Stomach smooth muscle (tissue), 2 donors: ENCODE measurements around the gene SLC16A10.

ENCODE experiments used
- H3K27ac ChIP-seq: one replicate; pipeline ENCODE4 v1.7.0; 2013; ENCODE audit warnings: mild to moderate bottlenecking, low read length, inconsistent platforms
- H3K27me3 ChIP-seq, 2 donors: one replicate each; pipeline ENCODE4 v1.7.0; 2013; ENCODE audit warnings: low read length in 2 of 2; ENCODE audit not compliant: insufficient read depth in 2 of 2, control insufficient read depth in 1 of 2
- H3K36me3 ChIP-seq, 2 donors: one replicate each; pipeline ENCODE4 v1.7.0; 2013; ENCODE audit warnings: low read length in 2 of 2; ENCODE audit not compliant: control insufficient read depth in 2 of 2, insufficient read depth in 2 of 2
- H3K4me1 ChIP-seq: one replicate; pipeline ENCODE4 v1.7.0; 2013; ENCODE audit warnings: low read length; ENCODE audit not compliant: control insufficient read depth, insufficient read depth
- H3K4me3 ChIP-seq, 2 donors: one replicate each; pipeline ENCODE4 v1.7.0; 2013; ENCODE audit warnings: low read length in 2 of 2
- H3K9ac ChIP-seq, 2 donors: one replicate each; pipeline ENCODE4 v1.7.0; 2013; ENCODE audit warnings: low read length in 2 of 2, mild to moderate bottlenecking in 1 of 2
- H3K9me3 ChIP-seq, 2 donors: one replicate each; pipeline ENCODE4 v1.7.0; 2013; ENCODE audit warnings: low read length in 2 of 2; ENCODE audit not compliant: control insufficient read depth in 2 of 2
- donor health status: healthy.
- donor health status: Pancreatic carcinoma.

SLC16A10 gene

DNA sequence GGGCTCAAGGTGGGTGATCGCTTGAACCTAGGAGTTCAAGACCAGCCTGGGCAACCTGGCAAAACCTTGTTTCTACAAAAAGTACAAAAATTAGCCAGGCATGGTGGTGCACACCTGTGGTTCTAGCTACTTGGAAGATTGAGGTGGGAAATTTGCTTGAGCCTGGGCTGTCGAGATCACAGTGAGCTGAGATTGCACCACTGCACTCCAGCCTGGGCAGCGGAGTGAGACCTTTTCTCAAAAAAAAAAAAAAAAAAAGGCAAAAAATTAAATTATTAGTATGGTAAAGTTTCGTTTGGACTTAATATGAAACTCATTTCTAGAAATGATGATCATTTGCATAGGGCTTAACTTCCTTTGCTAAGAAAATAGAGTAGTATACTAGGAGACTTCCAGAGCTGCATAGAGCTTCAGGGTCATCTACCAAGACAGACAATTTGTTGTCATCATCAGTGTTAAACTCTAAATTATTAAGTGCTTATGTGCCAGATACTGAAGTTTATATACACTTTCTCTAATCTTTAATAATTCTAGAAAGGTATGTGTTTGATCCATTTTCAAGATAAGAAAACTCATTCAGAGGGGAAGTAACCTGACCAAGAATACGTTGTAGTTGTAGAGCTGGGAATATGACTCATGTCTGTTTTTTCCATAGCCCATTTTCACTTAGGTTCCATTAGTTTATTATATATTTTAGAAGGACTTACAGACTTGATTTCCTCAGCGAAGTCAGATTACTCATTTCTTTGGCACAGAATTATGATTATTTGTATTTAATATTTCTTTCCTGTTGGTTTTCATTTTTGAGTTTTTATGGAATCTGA lies 84.5 kb downstream of the SLC16A10 start:
- Histone ChIP-seq H3K4me3 (no peak overlapping the region), H3K4me1 (no peaks in the 10 kb centered on the region), H3K27ac (no peak overlapping the region), H3K9ac (no peak overlapping the region), H3K9me3 (no peaks in the 10 kb centered on the region), H3K27me3 (no peaks in the 10 kb centered on the region), H3K36me3 (no peaks in the 10 kb centered on the region)

DNA sequence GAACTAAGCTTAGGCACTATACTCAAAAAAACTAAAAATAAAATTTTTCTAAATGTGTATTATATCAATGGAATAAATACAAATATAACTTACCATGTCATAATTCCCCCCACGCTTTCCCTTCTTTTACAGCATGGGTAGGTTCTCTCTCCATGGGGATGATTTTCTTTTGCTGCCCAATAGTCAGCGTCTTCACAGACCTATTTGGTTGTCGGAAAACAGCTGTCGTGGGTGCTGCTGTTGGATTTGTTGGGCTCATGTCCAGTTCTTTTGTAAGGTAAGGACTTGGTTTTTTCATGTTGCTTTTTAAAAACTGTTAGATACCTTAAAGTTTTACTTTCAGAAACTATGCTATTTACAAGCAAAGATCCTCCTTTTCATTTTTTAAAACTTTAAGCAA lies 85.3 kb downstream of the SLC16A10 start:
- Histone ChIP-seq H3K9me3 (no peaks in the 10 kb centered on the region), H3K9ac (no peak overlapping the region), H3K27ac (no peak overlapping the region), H3K4me1 (no peaks in the 10 kb centered on the region), H3K36me3 (no peaks in the 10 kb centered on the region), H3K27me3 (no peaks in the 10 kb centered on the region), H3K4me3 (no peak overlapping the region)

DNA sequence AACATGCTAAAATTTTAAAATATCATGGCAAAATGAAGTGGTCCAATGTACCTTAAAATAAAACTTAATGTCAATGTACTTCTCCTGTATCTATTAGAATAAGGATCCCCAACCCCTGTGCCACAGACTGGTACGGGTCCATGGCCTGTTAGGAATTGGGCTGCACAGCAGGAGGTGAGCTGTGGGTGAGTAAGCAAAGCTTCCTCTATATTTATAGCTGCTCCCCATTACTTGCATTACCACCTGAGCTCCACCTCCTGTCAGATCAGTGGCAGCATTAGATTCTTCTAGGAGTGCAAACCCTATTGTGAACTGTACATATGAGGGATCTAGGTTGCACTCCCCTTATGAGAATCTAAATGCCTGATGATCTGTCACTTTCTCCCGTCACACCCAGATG lies 86.0 kb downstream of the SLC16A10 start:
- H3K27ac ChIP-seq = no peak overlapping the region
- no peaks in the 10 kb centered on the region for H3K27me3 ChIP-seq

DNA sequence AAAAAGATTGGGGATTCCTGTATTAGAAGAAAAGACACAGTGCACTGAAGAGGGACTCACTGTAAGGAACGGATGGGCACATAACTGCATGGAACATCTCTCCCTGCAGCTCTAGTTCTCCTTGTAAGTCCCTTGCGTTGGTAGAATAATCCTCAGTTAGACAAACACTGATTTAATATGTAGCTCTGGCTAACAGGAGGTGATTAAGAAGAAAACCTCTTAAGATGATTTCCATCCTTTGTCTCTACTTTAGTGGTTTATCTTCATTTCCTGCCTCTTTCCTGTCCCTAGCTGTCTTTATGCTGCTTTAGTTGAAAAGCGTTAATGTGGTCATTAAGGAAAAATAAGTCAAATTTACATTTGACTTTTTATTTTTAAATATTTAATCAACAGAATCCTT lies 86.6 kb downstream of the SLC16A10 start:
- no peaks in the 10 kb centered on the region for H3K9me3 ChIP-seq
- no peaks in the 10 kb centered on the region for H3K4me1 ChIP-seq
- H3K36me3 ChIP-seq = no peaks in the 10 kb centered on the region
- no peak overlapping the region for H3K27ac ChIP-seq
- H3K4me3 ChIP-seq = no peak overlapping the region
- H3K9ac ChIP-seq = no peak overlapping the region
- H3K27me3 ChIP-seq = no peaks in the 10 kb centered on the region

More for the DNA sequence above, 86.0 kb downstream of the SLC16A10 start:
- Histone ChIP-seq H3K4me1 (no peaks in the 10 kb centered on the region), H3K9ac (no peak overlapping the region), H3K36me3 (no peaks in the 10 kb centered on the region), H3K9me3 (no peaks in the 10 kb centered on the region), H3K4me3 (no peak overlapping the region)

DNA sequence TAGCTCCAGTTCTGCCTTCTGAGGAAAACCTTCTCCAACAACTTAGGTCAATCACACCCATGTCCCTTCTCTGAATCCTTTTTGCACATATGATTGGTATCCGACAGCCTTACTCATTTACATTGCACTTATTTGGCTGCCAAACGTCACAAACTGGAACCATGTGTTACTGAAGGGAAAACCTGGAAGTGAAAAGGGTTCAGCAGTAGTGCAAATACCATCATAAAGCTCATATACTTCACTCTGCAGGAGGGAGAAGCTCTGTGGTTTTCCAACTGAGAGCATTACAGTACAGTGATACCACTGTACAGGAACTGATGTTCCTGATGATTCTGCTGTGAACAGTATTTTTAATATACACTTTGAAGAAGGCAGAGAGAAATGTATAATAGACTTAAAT lies 87.8 kb downstream of the SLC16A10 start:
- Histone ChIP-seq H3K9me3 (no peaks in the 10 kb centered on the region), H3K4me1 (no peaks in the 10 kb centered on the region), H3K27ac (no peak overlapping the region), H3K9ac (no peak overlapping the region), H3K27me3 (no peaks in the 10 kb centered on the region), H3K4me3 (no peak overlapping the region), H3K36me3 (no peaks in the 10 kb centered on the region)

DNA sequence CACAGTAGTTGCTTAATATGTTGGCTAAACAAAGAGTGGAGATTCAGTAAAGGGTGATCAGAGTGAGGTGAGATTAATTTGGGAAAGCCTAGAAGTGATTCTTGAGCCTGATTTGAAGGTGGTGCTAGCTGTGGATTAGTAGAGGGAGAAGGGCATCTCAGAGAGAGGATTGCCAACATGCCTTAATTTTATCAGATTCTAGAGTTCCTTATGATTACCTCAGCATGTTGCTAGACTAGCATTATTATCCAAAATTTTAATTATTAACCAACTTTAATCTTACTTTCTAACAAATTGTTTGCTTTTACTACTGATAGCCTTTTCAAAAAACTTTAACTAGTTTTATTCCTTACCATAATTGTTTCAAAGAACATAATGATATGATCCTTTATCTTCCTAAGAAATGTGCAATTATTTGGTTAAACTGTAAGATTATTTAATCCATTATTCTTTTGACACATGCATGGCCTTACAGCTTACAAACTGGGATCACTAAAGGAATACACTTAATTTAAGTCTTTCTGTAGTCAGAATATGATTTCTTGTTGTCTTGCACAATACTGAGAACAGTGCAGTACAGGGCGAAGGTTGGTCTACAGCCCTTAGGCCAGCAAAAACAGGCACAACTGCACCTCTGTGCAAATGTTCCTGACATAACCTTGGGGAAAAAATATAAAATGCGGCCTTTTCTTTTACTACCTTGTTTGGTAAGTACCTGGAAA lies 88.9 kb downstream of the SLC16A10 start:
- no peaks in the 10 kb centered on the region for H3K4me1 ChIP-seq
- no peaks in the 10 kb centered on the region for H3K27me3 ChIP-seq
- H3K36me3 ChIP-seq = no peaks in the 10 kb centered on the region
- H3K9me3 ChIP-seq = no peaks in the 10 kb centered on the region
- no peak overlapping the region for H3K27ac ChIP-seq
- no peak overlapping the region for H3K9ac ChIP-seq
- no peak overlapping the region for H3K4me3 ChIP-seq

DNA sequence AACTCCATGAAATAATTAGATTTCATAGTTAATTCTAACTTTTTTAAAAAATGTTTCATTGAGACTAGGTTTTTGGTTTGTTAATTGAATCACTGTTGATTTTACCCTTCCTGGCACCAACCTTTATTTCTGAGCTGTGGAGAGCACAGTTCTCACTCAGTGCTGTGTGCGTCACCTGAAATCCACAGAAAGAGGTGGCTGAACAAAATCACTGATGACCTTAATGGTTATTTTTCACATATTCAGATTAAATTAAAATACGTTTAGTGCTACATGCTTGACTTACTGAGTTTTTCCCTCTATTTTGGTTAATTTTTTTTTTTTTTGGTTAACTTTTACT lies 89.4 kb downstream of the SLC16A10 start:
- H3K4me3 ChIP-seq = no peak overlapping the region
- no peaks in the 10 kb centered on the region for H3K9me3 ChIP-seq
- H3K36me3 ChIP-seq = no peaks in the 10 kb centered on the region
- no peaks in the 10 kb centered on the region for H3K4me1 ChIP-seq
- no peak overlapping the region for H3K27ac ChIP-seq
- H3K27me3 ChIP-seq = no peaks in the 10 kb centered on the region
- H3K9ac ChIP-seq = no peak overlapping the region

DNA sequence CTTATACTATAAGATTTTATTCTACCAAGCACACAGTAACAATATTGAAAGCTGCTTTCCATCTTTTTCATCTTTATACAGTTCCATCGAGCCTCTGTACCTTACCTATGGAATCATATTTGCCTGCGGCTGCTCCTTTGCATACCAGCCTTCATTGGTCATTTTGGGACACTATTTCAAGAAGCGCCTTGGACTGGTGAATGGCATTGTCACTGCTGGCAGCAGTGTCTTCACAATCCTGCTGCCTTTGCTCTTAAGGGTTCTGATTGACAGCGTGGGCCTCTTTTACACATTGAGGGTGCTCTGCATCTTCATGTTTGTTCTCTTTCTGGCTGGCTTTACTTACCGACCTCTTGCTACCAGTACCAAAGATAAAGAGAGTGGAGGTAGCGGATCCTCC lies 89.8 kb downstream of the SLC16A10 start:
- H3K36me3 ChIP-seq = no peaks in the 10 kb centered on the region

DNA sequence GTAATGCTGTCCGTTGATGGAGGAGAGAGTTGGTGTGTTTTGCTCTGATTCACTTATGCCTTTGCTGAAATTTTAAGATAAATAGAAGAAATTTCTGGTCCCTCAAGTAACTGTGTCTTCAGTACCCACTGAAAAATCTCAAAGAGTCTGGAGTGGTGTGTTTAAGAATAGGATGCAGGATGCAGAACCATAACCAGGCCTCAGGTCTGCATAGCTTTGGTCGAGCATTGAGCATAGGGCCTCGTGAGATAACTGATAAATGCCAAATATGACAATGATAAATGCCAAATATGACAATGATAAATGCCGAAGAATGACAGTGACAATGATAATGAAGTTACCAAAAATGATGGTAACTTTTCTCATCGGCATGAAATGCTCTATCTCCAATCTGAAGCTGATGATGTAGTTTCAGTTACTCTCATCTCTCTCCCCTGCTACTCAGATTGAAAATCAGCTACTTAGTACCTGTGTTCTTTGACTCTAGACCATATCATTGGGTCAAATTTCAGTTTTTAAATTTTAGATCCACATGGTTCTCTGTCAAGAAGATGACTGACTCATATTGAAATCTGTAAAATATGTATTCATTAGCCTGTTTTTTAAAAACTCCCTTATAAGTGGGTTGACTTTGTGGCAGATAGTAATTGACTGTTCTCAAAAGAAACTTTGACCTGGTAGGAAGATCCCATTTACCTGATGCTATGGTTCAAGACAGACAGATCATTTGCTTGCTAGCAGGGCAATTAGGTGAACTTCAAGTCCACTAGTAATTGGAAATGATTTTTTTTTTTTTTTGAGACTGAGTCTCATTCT lies 96.6 kb downstream of the SLC16A10 start:
- Histone ChIP-seq H3K9me3 (no peaks in the 10 kb centered on the region), H3K27ac (no peak overlapping the region), H3K4me3 (no peak overlapping the region), H3K27me3 (no peaks in the 10 kb centered on the region), H3K36me3 (no peaks in the 10 kb centered on the region), H3K9ac (no peak overlapping the region), H3K4me1 (no peaks in the 10 kb centered on the region)

More for the DNA sequence above, 89.8 kb downstream of the SLC16A10 start:
- no peak overlapping the region for H3K9ac ChIP-seq
- H3K27me3 ChIP-seq = no peaks in the 10 kb centered on the region
- no peak overlapping the region for H3K4me3 ChIP-seq
- no peak overlapping the region for H3K27ac ChIP-seq
- H3K4me1 ChIP-seq = no peaks in the 10 kb centered on the region
- H3K9me3 ChIP-seq = no peaks in the 10 kb centered on the region

DNA sequence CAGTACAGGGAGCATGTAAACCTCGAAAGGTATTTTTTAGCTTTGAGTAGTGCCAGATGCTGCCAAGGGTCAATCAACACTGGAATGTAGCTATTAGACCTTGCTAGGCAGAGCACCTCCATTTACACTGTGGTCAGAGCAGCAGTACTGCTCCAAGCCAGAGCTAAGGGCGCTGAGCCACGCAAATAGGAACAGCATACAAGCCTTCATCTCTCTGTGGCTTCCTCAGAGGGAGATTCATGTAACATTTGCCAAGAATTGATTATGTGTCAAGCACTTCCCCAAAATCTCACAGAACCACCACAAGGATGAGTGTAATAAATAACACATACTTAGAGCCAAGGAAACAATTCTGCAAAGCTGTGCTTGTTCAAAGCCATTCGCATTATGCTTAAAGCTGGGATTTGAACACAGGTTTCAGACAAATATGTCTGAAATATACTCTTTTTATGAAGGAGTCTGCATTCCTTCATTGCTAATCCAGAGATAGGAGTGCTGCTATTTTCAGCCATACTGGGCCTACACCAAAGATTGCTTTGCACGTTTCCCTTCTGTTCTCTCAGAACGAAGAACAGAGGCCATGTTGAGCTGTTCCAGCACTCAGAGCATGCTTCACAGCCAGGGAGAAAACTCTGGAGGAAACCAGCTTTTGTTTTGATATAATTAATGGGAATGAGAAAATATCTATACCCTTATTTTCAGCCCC lies 97.7 kb downstream of the SLC16A10 start:
- Histone ChIP-seq H3K27ac (no peak overlapping the region), H3K4me3 (no peak overlapping the region), H3K9ac (no peak overlapping the region)

More for the DNA sequence above, 97.7 kb downstream of the SLC16A10 start:
- Histone ChIP-seq H3K9me3 (no peaks in the 10 kb centered on the region), H3K36me3 (no peaks in the 10 kb centered on the region), H3K27me3 (no peaks in the 10 kb centered on the region), H3K4me1 (no peaks in the 10 kb centered on the region)
